ENCODE data around the gene NAP1L4.

DNA sequence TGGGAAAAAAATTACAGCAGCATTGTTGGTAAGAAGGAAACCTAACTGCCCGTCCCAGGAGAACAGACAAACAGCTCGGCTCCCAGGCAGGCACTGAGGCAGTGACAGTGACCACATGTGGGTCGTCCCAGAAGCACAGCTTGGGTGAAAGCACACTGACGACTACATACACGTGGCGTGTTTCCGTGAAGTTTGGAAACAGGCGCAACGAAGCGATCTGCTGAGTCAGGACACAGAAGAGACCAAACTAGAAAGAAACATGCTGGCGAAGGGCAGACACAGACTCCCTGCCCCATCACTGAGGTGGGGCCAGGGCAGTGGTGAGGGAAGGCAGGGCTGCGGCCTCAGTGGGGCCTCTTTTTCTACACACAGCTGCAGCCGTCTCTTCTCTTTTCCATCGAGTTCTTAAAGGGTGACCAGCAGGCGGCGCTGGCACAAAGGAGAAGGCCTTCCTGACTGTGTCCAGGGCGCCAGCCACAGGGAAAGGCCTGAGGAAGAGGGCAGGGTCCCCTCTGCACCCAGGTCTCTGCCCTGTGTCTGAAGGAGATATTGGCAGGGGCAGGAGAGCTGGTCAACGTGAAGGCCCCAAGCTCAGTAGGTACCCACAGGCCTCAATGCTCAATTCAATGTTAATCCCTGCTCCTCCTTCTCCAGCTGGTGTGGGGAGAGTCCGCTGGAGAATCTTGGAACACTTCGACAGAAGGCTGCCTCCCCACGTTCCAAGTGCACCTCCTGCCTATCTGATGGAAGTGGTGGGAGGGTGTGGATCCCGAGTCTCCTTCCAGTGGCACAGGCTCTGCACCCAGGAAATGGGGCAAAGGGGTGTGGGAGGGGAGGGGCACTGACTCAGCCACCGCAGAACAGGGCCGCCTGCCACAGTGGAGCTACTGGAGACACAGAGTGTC, 45.2 kb upstream of the NAP1L4 start:
- TF ChIP-seq EZH2 (IDR thresholded peaks at IDR 0.05; ENCODE audit: borderline replicate concordance, insufficient read depth, low read depth, low read length, poor library complexity, severe bottlenecking), result no peak
- TF ChIP-seq, protein P1, sequence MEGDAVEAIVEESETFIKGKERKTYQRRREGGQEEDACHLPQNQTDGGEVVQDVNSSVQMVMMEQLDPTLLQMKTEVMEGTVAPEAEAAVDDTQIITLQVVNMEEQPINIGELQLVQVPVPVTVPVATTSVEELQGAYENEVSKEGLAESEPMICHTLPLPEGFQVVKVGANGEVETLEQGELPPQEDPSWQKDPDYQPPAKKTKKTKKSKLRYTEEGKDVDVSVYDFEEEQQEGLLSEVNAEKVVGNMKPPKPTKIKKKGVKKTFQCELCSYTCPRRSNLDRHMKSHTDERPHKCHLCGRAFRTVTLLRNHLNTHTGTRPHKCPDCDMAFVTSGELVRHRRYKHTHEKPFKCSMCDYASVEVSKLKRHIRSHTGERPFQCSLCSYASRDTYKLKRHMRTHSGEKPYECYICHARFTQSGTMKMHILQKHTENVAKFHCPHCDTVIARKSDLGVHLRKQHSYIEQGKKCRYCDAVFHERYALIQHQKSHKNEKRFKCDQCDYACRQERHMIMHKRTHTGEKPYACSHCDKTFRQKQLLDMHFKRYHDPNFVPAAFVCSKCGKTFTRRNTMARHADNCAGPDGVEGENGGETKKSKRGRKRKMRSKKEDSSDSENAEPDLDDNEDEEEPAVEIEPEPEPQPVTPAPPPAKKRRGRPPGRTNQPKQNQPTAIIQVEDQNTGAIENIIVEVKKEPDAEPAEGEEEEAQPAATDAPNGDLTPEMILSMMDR (IDR thresholded peaks at IDR 0.05), result peak; percentile 50

All from B cell (primary cell).